Frontal cortex (tissue), 4 donors: Measurements from ENCODE around the gene SCN1B. TPM values are rescaled to one million over a fixed set of nuclear protein-coding genes. Genes with fewer than 3 reads are reported as not detected.
"Not testable (repeated sequence)": the region's sequence is repeated elsewhere in the genome, so short reads cannot be mapped to it uniquely, and the experiment has no call there.

Source experiments
- DNase-seq, 2 donors: peaks; one replicate each; pipeline ENCODE4 v3.0.0; 2012; ENCODE audit warnings: low spot score in 2 of 2
- FAIRE-seq: peaks from 2 replicates; lab custom pipeline; 2012; peaks lifted over from hg19 to GRCh38; lab: Jason Lieb, UNC
- total RNA-seq: library from RNA; depleted of rRNA; stranded (reverse); fragments of >200 nt; gene quantifications from one replicate; pipeline ENCODE4 v1.2.3, GENCODE V29; 2014
- donor health status: control.
- donor health status: control.
- donor health status: control.

SCN1B gene
- total RNA-seq, 1 donor from 2014 or later, result 0.82 TPM

GRCh38 chr19:35014774-35015173, 15.5 kb upstream of the SCN1B start:
- DNase-seq, result not testable (repeated sequence)

DNA sequence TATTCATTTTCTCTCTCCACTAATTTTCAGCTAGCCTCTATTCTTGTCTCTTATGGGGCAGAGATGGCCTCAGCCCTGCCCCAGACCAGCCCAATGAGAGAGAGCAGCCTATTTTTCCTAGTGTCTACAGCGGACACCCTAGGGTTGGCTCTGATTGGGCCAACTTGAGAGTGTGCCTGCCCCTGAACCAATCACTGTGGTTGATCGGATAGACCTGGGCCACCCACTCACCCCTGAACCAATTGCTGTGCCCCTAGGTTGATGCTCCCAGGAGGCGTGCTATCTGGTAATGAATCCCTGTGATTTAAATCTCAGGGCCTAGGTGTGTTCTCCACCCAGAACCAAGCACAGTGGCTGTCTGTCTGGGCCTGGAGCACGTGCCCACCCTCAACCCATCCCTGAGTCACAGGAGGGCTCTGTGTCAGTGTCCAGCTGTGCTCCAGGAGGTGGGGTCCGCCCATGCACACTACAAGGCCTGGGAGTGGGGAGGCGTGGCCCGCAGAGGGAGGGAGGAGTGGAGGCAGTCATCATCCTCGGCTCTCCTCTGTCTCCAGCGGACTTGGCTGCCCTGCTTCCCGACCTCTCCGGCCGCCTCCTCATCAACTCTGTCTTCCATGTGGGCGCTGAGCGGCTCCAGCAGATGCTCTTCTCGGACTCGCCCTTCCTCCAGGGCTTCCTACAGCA, 14.9 kb upstream of the SCN1B start:
- FAIRE-seq, result no peak
- no peak for DNase-seq

More at GRCh38 chr19:35014774-35015173, 15.5 kb upstream of the SCN1B start:
- not testable (repeated sequence) for FAIRE-seq

DNA sequence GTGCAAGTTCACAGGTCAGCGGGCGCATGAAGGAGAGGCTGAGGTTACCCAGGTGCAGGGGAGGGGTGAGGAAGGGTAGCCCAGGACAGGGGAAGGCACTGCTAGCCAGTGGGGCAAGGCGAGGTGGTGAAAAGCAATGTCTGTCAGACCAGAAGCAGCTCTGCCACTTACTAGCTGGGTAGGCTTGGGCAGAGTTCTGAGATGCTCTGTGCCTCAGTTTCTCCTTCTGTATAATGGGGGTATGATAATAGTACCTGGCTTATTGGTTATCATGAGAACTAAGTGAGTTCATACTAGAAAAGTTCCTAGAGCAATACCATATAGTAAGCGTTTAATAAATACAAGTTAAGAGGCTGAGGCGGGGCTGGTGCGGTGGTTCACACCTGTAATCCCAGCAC, 14.3 kb upstream of the SCN1B start:
- no peak for DNase-seq
- FAIRE-seq, result no peak

GRCh38 chr19:35017507-35017906, 12.8 kb upstream of the SCN1B start:
- DNase-seq (no peak), FAIRE-seq (no peak)

- no peak for DNase-seq
- no peak for FAIRE-seq
Observed at GRCh38 chr19:35018379-35018778, 11.9 kb upstream of the SCN1B start.

DNA sequence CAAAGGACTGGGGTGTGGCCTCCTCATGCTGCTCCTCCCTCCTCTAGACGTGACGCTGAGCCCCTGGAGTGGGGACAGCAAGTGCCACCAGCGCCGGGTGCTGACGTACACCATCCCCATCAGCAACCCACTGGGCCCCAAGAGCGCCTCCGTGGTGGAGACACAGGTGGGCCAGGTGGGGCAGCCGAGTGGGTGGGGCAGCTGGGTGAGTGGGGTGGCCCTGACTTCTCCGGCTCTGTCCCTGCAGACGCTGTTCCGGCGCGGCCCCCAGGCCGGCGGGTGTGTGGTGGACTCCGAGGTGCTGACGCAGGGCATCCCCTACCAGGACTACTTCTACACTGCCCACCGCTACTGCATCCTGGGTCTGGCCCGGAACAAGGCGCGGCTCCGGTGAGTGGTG, 11.1 kb upstream of the SCN1B start:
- DNase-seq (no peak), FAIRE-seq (no peak)

- FAIRE-seq (no peak), DNase-seq (no peak)
Observed at GRCh38 chr19:35021016-35021415, 9.3 kb upstream of the SCN1B start.

- no peak for FAIRE-seq
- DNase-seq, result no peak
Observed at GRCh38 chr19:35021596-35021995, 8.7 kb upstream of the SCN1B start.

GRCh38 chr19:35022460-35022859, 7.8 kb upstream of the SCN1B start:
- FAIRE-seq, result no peak
- no peak for DNase-seq

- no peak for FAIRE-seq
Observed at GRCh38 chr19:35023428-35023827, 6.8 kb upstream of the SCN1B start.

GRCh38 chr19:35024095-35024494, 6.2 kb upstream of the SCN1B start:
- DNase-seq, result no peak
- no peak for FAIRE-seq

More at GRCh38 chr19:35023428-35023827, 6.8 kb upstream of the SCN1B start:
- DNase-seq, result no peak

DNA sequence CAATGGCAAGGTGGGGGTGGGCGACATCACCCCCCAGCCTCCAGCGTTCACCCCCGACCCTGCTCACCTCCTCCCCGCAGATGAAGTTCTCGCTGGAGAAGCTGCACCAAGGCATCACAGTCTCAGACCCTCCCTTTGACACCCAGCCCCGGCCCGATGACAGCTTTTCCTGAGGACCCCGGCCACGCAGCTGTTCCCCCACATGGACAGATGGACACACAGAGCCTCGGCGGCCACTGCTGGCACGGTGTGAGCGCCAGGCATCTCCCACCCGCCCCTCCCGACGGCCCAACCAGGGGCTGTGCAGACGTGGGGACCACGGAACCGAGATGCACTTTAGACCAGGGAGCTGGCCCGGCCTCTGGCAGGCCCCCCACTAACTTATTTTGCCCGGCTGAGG, 4.3 kb upstream of the SCN1B start:
- FAIRE-seq (no peak), DNase-seq (no peak)

- DNase-seq (no peak), FAIRE-seq (no peak)
Observed at GRCh38 chr19:35026418-35026817, 3.9 kb upstream of the SCN1B start.

DNA sequence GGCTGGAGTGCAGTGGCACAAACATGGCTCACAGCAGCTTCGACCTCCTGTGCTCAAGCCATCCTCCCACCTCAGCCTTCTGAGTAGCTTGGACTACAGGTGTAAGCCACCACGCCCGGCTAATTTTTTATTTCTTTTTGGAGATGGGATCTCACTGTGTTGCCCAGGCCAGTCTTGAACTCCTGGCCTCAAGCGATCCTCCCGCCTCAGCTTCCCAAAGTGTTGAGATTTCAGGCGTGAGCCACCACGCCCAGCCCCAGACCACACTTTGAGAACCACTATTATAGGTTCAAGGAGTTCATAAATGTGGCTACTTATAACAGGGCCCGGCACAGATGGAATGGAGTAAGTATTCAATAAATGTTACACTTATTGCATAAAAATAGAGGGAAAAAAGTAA, 3.3 kb upstream of the SCN1B start:
- no peak for FAIRE-seq
- DNase-seq, result no peak

DNA sequence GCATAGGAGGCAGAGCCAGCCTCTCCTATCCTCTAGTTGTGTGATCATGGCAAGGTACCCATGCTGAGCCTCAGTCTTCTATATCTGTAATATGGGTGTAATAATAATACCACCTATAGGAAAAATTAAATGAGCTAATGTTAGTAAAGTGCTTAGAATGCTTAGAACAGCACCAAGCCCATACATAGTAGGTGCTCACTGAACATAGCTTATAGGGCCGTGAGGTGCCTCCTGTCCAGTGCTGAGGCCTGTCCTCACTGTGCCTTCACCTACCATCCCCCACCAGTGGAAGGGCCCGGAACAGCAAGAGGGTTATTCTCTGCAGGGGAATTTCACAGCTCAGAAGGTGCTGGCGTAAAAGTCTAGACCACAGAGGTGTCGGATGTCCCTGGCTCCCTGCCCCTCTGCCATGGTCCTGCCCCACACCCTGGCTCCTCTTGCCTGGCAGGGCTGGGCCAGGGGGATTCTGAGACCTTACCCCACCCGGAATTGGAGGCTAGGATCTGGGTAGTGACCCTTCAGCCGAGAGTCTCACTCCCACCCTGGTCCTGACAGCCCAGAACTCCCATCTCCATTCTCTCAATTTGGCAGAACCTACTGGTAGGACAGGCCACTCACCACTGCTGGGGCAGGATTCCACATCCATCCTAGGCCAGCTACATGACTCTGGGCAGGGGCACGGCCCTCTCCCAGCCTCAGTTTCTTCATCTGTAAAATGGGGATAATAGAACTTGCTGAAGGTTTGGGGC, 2.2 kb upstream of the SCN1B start:
- DNase-seq (no peak), FAIRE-seq (no peak)

GRCh38 chr19:35028600-35028885, 1.7 kb upstream of the SCN1B start:
- DNase-seq, FAIRE-seq: not testable (repeated sequence)

DNA sequence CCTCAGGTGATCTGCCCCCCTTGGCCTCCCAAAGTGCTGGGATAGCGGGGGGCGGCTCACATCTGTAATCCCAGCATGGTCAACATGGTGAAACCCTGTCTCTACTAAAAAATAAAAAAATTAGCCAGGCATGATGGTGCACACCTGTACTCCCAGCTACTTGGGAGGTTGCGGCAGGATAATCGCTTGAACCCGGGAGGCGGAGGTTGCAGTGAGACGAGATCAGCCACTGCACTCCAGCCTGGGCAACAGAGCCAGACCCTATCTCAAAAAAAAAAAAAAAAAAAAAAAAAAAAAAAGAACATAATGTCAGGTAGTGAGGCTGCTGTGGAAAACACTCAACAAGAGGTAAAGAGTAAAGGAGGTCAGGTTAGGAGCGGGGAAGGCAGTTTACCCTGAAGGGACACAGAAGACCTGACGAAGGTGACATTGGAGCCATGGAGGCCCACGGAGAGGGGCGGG, 964 bp upstream of the SCN1B start:
- FAIRE-seq, DNase-seq: not testable (repeated sequence)

GRCh38 chr19:35029737-35030256, 473 bp upstream of the SCN1B start:
- DNase-seq, result no peak
- no peak for FAIRE-seq

DNA sequence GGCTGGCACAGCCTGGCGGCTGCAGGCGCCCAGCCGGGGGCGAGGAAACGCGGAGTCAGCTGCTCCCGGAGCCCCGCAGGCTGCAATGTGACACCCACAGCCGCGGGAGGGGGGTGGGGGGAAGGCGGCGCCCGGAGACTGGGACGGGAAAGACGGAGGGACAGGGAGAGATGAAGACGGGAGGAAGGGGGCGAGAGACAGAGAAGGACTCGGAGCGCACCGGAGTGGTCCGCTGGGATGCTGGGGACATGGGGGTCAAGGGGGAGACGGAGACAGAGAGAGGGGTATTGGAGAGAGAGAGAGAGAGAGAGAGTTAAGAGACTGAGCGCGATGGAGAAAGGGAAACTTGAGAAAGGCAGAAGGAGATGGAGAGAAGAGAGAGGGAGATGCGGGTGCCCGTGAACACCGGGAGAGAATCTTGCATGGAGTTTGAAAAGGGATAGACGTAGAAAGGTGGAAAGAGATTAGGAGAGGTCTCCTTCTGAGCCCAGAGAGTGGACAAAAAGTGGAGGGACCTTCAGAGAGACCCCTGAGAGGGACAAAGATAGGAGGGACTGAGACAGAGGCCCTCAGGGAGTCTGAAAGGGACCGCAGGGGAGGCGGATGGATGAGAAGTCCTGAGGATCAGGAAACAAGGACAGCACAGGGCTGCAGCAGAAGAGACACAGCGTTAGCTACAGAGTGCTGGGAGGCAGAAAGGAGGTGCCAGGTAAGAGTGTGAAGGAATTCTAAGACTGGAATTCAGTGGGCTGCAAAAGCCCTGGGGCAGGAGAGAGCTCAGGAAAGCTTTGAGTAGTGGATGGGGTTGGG, 1.0 kb downstream of the SCN1B start:
- peak; percentile 68 to 77 for DNase-seq
- FAIRE-seq, result no peak

- no peak for DNase-seq
- FAIRE-seq, result no peak
Observed at GRCh38 chr19:35032356-35032865, 2.1 kb downstream of the SCN1B start.
